Loucy (cell line): ENCODE data around the gene FKBP1B.

ENCODE experiments used
- CTCF ChIP-seq: fragments of 200-600 bp; sonication (generic); conservative IDR thresholded peaks from 2 replicates; pipeline ENCODE4 v1.5.1; 2014; ENCODE audit warnings: mild to moderate bottlenecking, antibody characterized with exemption, low read length
- EZH2phosphoT487 ChIP-seq: fragments of 200-600 bp; IDR thresholded peaks from 2 replicates; pipeline ENCODE4 v1.6.1; 2018; ENCODE audit warnings: antibody characterized with exemption, mild to moderate bottlenecking, moderate library complexity, borderline replicate concordance

DNA sequence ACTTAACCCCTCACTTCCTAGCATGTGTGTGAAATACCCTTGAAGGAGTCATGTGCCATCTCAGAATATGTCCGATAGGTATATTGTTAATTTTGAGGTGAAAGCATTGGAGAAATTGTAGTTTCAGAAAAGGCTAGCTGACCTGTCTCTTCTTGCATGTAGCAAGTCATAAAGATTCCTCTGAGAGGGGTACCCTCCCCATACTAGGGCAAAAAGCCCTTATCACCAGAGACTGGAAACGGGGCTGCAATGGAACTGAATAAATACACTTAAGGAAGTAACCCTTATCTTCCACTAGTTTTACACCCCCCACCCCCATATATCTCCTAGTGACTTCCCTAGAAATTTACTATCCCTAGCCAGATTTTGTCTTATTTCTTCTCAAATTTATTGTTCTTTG is 28.3 kb downstream of the FKBP1B start:
- TF ChIP-seq CTCF = no peak
- TF ChIP-seq EZH2phosphoT487 = no peak
